GM19238 (cell line): Measurements from ENCODE around the gene SLC25A26.

Experiments
- DNase-seq: peaks from one replicate; pipeline ENCODE4 v3.0.0; 2011; ENCODE audit warnings: low spot score; ENCODE audit not compliant: insufficient read length

The SLC25A26 gene

GRCh38 chr3:66220602-66221377 is at the start of gene SLC25A26:
TSS of gene SLC25A26 (plus strand) at chr3:66221001. CDS start at chr3:66221095, 94 bp downstream.
- peak; percentile 95 for DNase-seq

GRCh38 chr3:66172394-66172793 is 48.4 kb upstream of the SLC25A26 start:
- DNase-seq: no peak

GRCh38 chr3:66177026-66177425 is 43.8 kb upstream of the SLC25A26 start:
- no peak for DNase-seq

GRCh38 chr3:66178206-66178605 is 42.6 kb upstream of the SLC25A26 start:
- no peak for DNase-seq

- DNase-seq: no peak
Observed at GRCh38 chr3:66179793-66180192, 41.0 kb upstream of the SLC25A26 start.

- DNase-seq: no peak
Observed at GRCh38 chr3:66181764-66182163, 39.0 kb upstream of the SLC25A26 start.

GRCh38 chr3:66182246-66182645 is 38.6 kb upstream of the SLC25A26 start:
- DNase-seq: no peak

GRCh38 chr3:66186545-66186944 is 34.3 kb upstream of the SLC25A26 start:
- DNase-seq: no peak

GRCh38 chr3:66195347-66195783 is 25.4 kb upstream of the SLC25A26 start:
- DNase-seq: no peak

- DNase-seq: no peak
Observed at GRCh38 chr3:66196633-66197032, 24.2 kb upstream of the SLC25A26 start.

- no peak for DNase-seq
Observed at GRCh38 chr3:66198437-66199088, 22.2 kb upstream of the SLC25A26 start.

GRCh38 chr3:66199089-66199473 is 21.7 kb upstream of the SLC25A26 start:
- no peak for DNase-seq

- no peak for DNase-seq
Observed at GRCh38 chr3:66200147-66200546, 20.7 kb upstream of the SLC25A26 start.

GRCh38 chr3:66200786-66201185 is 20.0 kb upstream of the SLC25A26 start:
- no peak for DNase-seq

- DNase-seq: no peak
Observed at GRCh38 chr3:66203275-66203674, 17.5 kb upstream of the SLC25A26 start.

GRCh38 chr3:66206806-66207205 is 14.0 kb upstream of the SLC25A26 start:
- no peak for DNase-seq

GRCh38 chr3:66208189-66208588 is 12.6 kb upstream of the SLC25A26 start:
- no peak for DNase-seq

GRCh38 chr3:66210687-66211295 is 10.0 kb upstream of the SLC25A26 start:
- no peak for DNase-seq

- no peak for DNase-seq
Observed at GRCh38 chr3:66211779-66212178, 9.0 kb upstream of the SLC25A26 start.

GRCh38 chr3:66215106-66215505 is 5.7 kb upstream of the SLC25A26 start:
- no peak for DNase-seq

- no peak for DNase-seq
Observed at GRCh38 chr3:66220066-66220465, 735 bp upstream of the SLC25A26 start.

GRCh38 chr3:66224220-66224619 is 3.4 kb downstream of the SLC25A26 start:
- no peak for DNase-seq
